ENCODE results near the gene HSPA12A.

DNA sequence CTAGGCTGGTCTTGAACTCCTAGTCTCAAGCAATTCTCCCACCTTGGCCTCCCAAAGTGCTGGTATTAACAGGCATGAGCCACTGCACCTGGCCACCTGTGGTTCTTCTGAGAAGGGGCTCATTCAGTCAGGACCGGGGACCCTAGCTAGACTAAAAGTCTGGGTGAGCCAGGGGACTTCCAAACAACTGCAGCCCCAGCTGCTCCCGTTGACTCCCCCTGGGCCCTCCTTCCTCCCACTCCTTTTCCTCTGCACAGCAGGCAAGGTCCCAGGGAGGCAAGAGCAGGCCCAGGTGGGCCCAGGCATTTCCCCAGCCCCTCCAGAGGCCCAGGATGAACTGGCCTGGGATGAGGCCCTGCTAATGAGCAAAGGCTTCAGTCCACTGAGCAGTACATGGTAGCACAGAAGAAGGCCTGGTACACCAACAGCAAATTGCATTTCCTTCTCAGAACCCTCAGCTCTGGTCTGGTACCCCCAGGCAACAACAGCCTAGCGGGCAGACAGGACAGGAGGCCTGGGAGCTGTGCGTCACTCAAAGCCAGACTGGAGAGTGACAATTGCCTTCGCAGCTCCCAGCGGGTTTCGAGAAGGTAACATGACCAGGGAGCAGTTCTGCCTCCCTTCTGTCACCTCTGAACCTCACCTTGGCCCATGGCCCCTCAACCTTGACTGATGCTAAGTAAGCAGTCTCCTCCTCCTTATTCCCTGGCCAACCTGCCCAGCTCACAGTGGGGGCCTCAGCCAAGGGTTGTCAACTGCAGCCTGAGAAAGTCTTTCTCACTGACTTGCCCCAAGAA is 30.7 kb upstream of the HSPA12A start:
- TF ChIP-seq, protein P1, sequence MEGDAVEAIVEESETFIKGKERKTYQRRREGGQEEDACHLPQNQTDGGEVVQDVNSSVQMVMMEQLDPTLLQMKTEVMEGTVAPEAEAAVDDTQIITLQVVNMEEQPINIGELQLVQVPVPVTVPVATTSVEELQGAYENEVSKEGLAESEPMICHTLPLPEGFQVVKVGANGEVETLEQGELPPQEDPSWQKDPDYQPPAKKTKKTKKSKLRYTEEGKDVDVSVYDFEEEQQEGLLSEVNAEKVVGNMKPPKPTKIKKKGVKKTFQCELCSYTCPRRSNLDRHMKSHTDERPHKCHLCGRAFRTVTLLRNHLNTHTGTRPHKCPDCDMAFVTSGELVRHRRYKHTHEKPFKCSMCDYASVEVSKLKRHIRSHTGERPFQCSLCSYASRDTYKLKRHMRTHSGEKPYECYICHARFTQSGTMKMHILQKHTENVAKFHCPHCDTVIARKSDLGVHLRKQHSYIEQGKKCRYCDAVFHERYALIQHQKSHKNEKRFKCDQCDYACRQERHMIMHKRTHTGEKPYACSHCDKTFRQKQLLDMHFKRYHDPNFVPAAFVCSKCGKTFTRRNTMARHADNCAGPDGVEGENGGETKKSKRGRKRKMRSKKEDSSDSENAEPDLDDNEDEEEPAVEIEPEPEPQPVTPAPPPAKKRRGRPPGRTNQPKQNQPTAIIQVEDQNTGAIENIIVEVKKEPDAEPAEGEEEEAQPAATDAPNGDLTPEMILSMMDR (IDR thresholded peaks at IDR 0.05): no peak
- TF ChIP-seq POLR2AphosphoS5 (IDR thresholded peaks at IDR 0.05) (no peak), POLR2A (IDR thresholded peaks at IDR 0.05) (no peak)

Measured in upper lobe of left lung (tissue), 4 donors.